ENCODE data around the gene IFNAR2.

DNA sequence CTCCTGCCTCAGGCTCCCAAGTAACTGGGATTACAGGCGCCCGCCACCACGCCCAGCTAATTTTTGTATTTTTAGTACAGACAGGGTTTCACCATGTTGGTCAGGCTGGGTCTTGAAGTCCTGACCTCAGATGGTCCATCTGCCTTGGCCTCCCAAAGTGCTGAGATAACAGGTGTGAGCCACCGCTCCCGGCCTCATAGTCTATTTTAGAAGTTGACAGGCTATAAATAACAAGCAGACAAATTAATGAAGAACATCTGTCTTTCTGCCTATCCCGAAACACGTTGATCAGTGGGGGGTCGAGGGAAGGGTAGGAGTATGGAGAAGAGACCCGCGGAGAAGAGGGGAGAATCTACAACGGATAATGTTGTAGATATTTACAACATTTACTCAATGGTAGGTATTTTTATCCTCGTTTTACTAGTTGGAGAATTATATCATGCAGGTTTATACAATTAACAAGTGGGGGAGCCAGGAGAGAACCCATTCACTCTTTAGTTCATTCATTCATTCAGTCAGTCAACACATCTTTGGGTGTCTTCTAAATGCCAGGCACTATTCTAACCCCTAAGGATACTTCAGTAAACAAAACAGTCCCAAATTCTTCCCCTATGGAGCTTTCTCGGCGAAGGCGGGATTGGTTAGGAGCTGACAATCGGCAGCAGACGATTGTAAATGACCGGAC, 497 bp upstream of the IFNAR2 start:
- TF ChIP-seq, protein P1, sequence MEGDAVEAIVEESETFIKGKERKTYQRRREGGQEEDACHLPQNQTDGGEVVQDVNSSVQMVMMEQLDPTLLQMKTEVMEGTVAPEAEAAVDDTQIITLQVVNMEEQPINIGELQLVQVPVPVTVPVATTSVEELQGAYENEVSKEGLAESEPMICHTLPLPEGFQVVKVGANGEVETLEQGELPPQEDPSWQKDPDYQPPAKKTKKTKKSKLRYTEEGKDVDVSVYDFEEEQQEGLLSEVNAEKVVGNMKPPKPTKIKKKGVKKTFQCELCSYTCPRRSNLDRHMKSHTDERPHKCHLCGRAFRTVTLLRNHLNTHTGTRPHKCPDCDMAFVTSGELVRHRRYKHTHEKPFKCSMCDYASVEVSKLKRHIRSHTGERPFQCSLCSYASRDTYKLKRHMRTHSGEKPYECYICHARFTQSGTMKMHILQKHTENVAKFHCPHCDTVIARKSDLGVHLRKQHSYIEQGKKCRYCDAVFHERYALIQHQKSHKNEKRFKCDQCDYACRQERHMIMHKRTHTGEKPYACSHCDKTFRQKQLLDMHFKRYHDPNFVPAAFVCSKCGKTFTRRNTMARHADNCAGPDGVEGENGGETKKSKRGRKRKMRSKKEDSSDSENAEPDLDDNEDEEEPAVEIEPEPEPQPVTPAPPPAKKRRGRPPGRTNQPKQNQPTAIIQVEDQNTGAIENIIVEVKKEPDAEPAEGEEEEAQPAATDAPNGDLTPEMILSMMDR (IDR thresholded peaks at IDR 0.05): no peak
- TF ChIP-seq ZFX (IDR thresholded peaks at IDR 0.05; ENCODE audit: borderline replicate concordance): no peak

Measured in 22Rv1 (cell line).